Natural killer cell (primary cell): ENCODE data around the gene BLOC1S2. TPM values are rescaled to one million over a fixed set of nuclear protein-coding genes. Genes with fewer than 3 reads are reported as not detected.

Experiments
- ATAC-seq, 3 donors: fragments of 150-1000 bp in 2 of 3; fragments of 200-7000 bp in 1 of 3; cut with Tn5 transposase; 1 replicate in 1 of 3; 2 replicates in 2 of 3; pipeline ENCODE4 v1.10.0; 2021; ENCODE audit warnings: mild to moderate bottlenecking in 2 of 3, moderate library complexity in 2 of 3
- DNase-seq, 2 donors: peaks; one replicate each; pipeline versions ENCODE4 v3.0.0 to v3.0.0-alpha.2; 2013 to 2021; ENCODE audit warnings: mixed read lengths in 1 of 2
- H3K27ac ChIP-seq: one replicate; pipeline ENCODE4 v1.5.1; 2013; ENCODE audit warnings: mild to moderate bottlenecking, low read length
- H3K27me3 ChIP-seq: one replicate; pipeline ENCODE4 v1.6.1; 2013; ENCODE audit warnings: low read length; ENCODE audit not compliant: control insufficient read depth, insufficient read depth
- H3K36me3 ChIP-seq: one replicate; pipeline ENCODE4 v1.6.1; 2013; ENCODE audit warnings: low read length; ENCODE audit not compliant: control insufficient read depth, insufficient read depth
- H3K4me1 ChIP-seq: one replicate; pipeline ENCODE4 v1.6.1; 2013; ENCODE audit warnings: low read length; ENCODE audit not compliant: control insufficient read depth, insufficient read depth
- H3K4me3 ChIP-seq: one replicate; pipeline ENCODE4 v1.5.1; 2013; ENCODE audit warnings: low read length
- H3K9me3 ChIP-seq: one replicate; pipeline ENCODE4 v1.6.1; 2013; ENCODE audit warnings: low read length; ENCODE audit not compliant: control insufficient read depth, insufficient read depth
- H3K27ac Mint-ChIP-seq, 2 donors: one replicate each; pipeline ENCODE4 v1.8.0; 2022; ENCODE audit warnings: mild to moderate bottlenecking in 2 of 2, mixed read lengths in 2 of 2, moderate library complexity in 1 of 2
- H3K27me3 Mint-ChIP-seq, 2 donors: one replicate each; pipeline ENCODE4 v1.8.0; 2022; ENCODE audit warnings: low read depth in 2 of 2, mixed read lengths in 2 of 2
- H3K36me3 Mint-ChIP-seq: one replicate; pipeline ENCODE4 v1.8.0; 2022; ENCODE audit warnings: mixed read lengths
- H3K4me1 Mint-ChIP-seq, 2 donors: one replicate each; pipeline ENCODE4 v1.8.0; 2022; ENCODE audit warnings: mixed read lengths in 2 of 2
- H3K4me3 Mint-ChIP-seq: one replicate; pipeline ENCODE4 v1.8.0; 2022; ENCODE audit warnings: mild to moderate bottlenecking, moderate library complexity, mixed read lengths
- H3K9me3 Mint-ChIP-seq, 2 donors: one replicate each; pipeline ENCODE4 v1.8.0; 2022; ENCODE audit warnings: mixed read lengths in 2 of 2
- CTCF ChIP-seq: fragments of 200-600 bp; IDR thresholded peaks from one replicate; pipeline ENCODE4 v1.8.0; 2022; ENCODE audit warnings: antibody characterized with exemption
- WGBS: methylation state at CpG from one replicate; pipeline ENCODE4 v1.1.7; 2013; ENCODE audit warnings: missing lambda C conversion rate; ENCODE audit not compliant: insufficient coverage; 5-methylcytosine and 5-hydroxymethylcytosine counted together
- intact Hi-C: fragments of 100-400 bp; cut with micrococcal nuclease; formaldehyde crosslinking; loops from one replicate; pipeline ENCODE4 v1.14.2; 2022
- total RNA-seq, 4 donors: library from RNA; stranded (reverse); fragments of 120-200 nt in 1 of 4; gene quantifications; one replicate each; pipeline versions ENCODE4 v1.2.3 to v1.2.4, GENCODE V29; 2013 to 2022

The BLOC1S2 gene
- total RNA-seq, 3 donors from 2014 or later (not counting 1 experiment from before 2014, with no cell fraction given): 36.7 to 63.7 (median 60.4) TPM

- Histone ChIP-seq H3K27ac (no peak overlapping the region), H3K9me3 (no peaks in the 10 kb centered on the region), H3K27me3 (peaks cover 2% of the 10 kb centered on the region), H3K36me3 (no peaks in the 10 kb centered on the region), H3K4me3 (no peak overlapping the region), H3K4me1 (no peaks in the 10 kb centered on the region)
- H3K9me3 Mint-ChIP-seq: no peaks in the 10 kb centered on the region
- WGBS: 82% methylated on average over 4 of the region's 4 CpGs
- no peak overlapping the region for H3K27ac Mint-ChIP-seq
- intact Hi-C loops: no loop called here
- no peak for TF ChIP-seq CTCF
- H3K4me1 Mint-ChIP-seq: no peaks in the 10 kb centered on the region
- no peak for DNase-seq
- H3K4me3 Mint-ChIP-seq: no peak overlapping the region
- peaks cover 24 to 36% of the 10 kb centered on the region in 2 donors for H3K27me3 Mint-ChIP-seq
- no peaks in the 10 kb centered on the region for H3K36me3 Mint-ChIP-seq
- no peak for ATAC-seq
These were observed 31.7 kb upstream of the BLOC1S2 start for GRCh38 chr10:100318207-100318606.

- Mint-ChIP-seq H3K9me3 (no peaks in the 10 kb centered on the region), H3K27me3 (peaks cover 28 to 40% of the 10 kb centered on the region in 2 donors), H3K4me1 (no peaks in the 10 kb centered on the region), H3K4me3 (no peak overlapping the region), H3K27ac (no peak overlapping the region), H3K36me3 (no peaks in the 10 kb centered on the region)
- ATAC-seq: no peak
- 88% methylated on average over 4 of the region's 4 CpGs for WGBS
- Histone ChIP-seq H3K36me3 (no peaks in the 10 kb centered on the region), H3K9me3 (no peaks in the 10 kb centered on the region), H3K4me1 (no peaks in the 10 kb centered on the region), H3K27ac (no peak overlapping the region), H3K4me3 (no peak overlapping the region), H3K27me3 (peaks cover 7% of the 10 kb centered on the region)
- DNase-seq: no peak
- intact Hi-C loops: no loop called here
- TF ChIP-seq CTCF: no peak
These were observed 29.1 kb upstream of the BLOC1S2 start for GRCh38 chr10:100315615-100316014.

- peaks cover 19 to 43% of the 10 kb centered on the region in 2 donors for H3K27me3 Mint-ChIP-seq
- no peak overlapping the region for H3K27ac ChIP-seq
- ATAC-seq (no peak), DNase-seq (no peak)
- no peaks in the 10 kb centered on the region for H3K9me3 ChIP-seq
- no peak for TF ChIP-seq CTCF
- H3K9me3 Mint-ChIP-seq: no peaks in the 10 kb centered on the region
- no peak overlapping the region for H3K27ac Mint-ChIP-seq
- H3K4me3 ChIP-seq: no peak overlapping the region
- intact Hi-C loops: no loop called here
- H3K36me3 ChIP-seq: no peaks in the 10 kb centered on the region
- H3K4me1 ChIP-seq: no peaks in the 10 kb centered on the region
- H3K4me1 Mint-ChIP-seq: no peaks in the 10 kb centered on the region
- H3K27me3 ChIP-seq: peaks cover 8% of the 10 kb centered on the region
- H3K4me3 Mint-ChIP-seq: no peak overlapping the region
- no peaks in the 10 kb centered on the region for H3K36me3 Mint-ChIP-seq
- 66% methylated on average over 2 of the region's 4 CpGs for WGBS
These were observed 24.8 kb upstream of the BLOC1S2 start for GRCh38 chr10:100311298-100311697.

GRCh38 chr10:100307684-100308083, 21.2 kb upstream of the BLOC1S2 start:
- no peaks in the 10 kb centered on the region for H3K9me3 ChIP-seq
- H3K4me1 Mint-ChIP-seq: no peaks in the 10 kb centered on the region
- TF ChIP-seq CTCF: no peak
- H3K9me3 Mint-ChIP-seq: no peaks in the 10 kb centered on the region
- no peak for DNase-seq
- H3K4me3 Mint-ChIP-seq: no peak overlapping the region
- H3K27ac Mint-ChIP-seq: no peak overlapping the region
- H3K27me3 ChIP-seq: peaks cover 6% of the 10 kb centered on the region
- no peaks in the 10 kb centered on the region for H3K36me3 Mint-ChIP-seq
- H3K27me3 Mint-ChIP-seq: peaks cover 27 to 47% of the 10 kb centered on the region in 2 donors
- 93% methylated on average over 3 of the region's 3 CpGs for WGBS
- H3K36me3 ChIP-seq: no peaks in the 10 kb centered on the region
- no peak overlapping the region for H3K4me3 ChIP-seq
- H3K4me1 ChIP-seq: no peaks in the 10 kb centered on the region
- no peak overlapping the region for H3K27ac ChIP-seq
- ATAC-seq: no peak
- intact Hi-C loops: no loop called here
